Measurements from ENCODE around the gene KCND3. TPM values are rescaled to one million over a fixed set of nuclear protein-coding genes. Genes with fewer than 3 reads are reported as not detected.

Gene KCND3
- total RNA-seq, 1 experiment from 2014 or later = not detected

- H3K9me3 ChIP-seq (ENCODE audit: insufficient read depth, low read depth) = no peaks in the 10 kb centered on the region
- no peaks in the 10 kb centered on the region for H3F3A ChIP-seq (ENCODE audit: insufficient read depth, low read depth)
- H3K27me3 ChIP-seq (ENCODE audit: insufficient read depth, low read depth) = peaks cover 74% of the 10 kb centered on the region
- POLR2A ChIA-PET (ENCODE audit: unreplicated experiment) = no interaction called here
- BruUV-seq (replicated peaks) = no TSS peak
- no peaks in the 10 kb centered on the region; the same call in 1 of the 2 replicates for H4K20me1 ChIP-seq (ENCODE audit: insufficient read depth)
- intact Hi-C loops (cut with micrococcal nuclease; ENCODE audit: unreplicated experiment) = no loop called here
- CTCF ChIA-PET = no interaction called here
- H3K36me3 ChIP-seq (ENCODE audit: low read depth) = no peaks in the 10 kb centered on the region
- no peak for TF ChIP-seq EZH2 (IDR thresholded peaks at IDR 0.05; ENCODE audit: low read depth)
- TF ChIP-seq CTCF (conservative IDR thresholded peaks at IDR 0.05) = no peak
- H3K27ac ChIP-seq = no peak overlapping the region
- H3K79me2 ChIP-seq (ENCODE audit: low read depth) = no peaks in the 10 kb centered on the region
- DNase-seq = no peak
- no peak overlapping the region for H2AFZ ChIP-seq
- no peak overlapping the region for H3K4me3 ChIP-seq
- H3K9me2 ChIP-seq (ENCODE audit: insufficient read depth) = no peaks in the 10 kb centered on the region
- H3K4me1 ChIP-seq (replicated peaks; ENCODE audit: insufficient read depth) = no peaks in the 10 kb centered on the region
- no peak overlapping the region for H3K4me2 ChIP-seq
Measured at GRCh38 chr1:111976842-111977241, 12.6 kb downstream of the KCND3 start.

DNA sequence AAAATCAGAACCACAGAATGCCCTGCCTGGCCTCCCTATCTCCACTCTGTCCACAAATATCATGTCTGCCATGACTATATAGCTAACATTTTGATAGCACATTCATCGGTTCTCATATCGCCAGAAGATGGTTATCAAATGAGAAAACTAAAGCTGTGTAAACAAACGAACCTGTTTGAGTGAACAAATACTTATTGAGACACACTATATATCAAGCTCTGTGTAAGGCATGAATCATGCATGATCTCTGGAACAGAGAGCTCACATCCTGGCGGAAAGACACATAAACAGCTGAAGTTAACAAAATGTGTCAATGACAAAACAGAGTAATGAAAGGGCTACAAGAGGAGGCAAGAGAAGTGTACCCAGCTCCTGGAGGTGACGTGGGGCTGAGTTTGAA, 13.1 kb downstream of the KCND3 start:
- TF ChIP-seq CTCF (conservative IDR thresholded peaks at IDR 0.05) (no peak), EZH2 (IDR thresholded peaks at IDR 0.05; ENCODE audit: low read depth) (no peak)
- Histone ChIP-seq H3K4me3 (no peak overlapping the region), H2AFZ (no peak overlapping the region), H4K20me1 (ENCODE audit: insufficient read depth) (no peaks in the 10 kb centered on the region; the same call in 1 of the 2 replicates), H3F3A (ENCODE audit: insufficient read depth, low read depth) (no peaks in the 10 kb centered on the region), H3K36me3 (ENCODE audit: low read depth) (no peaks in the 10 kb centered on the region), H3K4me1 (replicated peaks; ENCODE audit: insufficient read depth) (no peaks in the 10 kb centered on the region), H3K79me2 (ENCODE audit: low read depth) (no peaks in the 10 kb centered on the region), H3K4me2 (no peak overlapping the region), H3K27me3 (ENCODE audit: insufficient read depth, low read depth) (peaks cover 75% of the 10 kb centered on the region), H3K27ac (no peak overlapping the region), H3K9me3 (ENCODE audit: insufficient read depth, low read depth) (no peaks in the 10 kb centered on the region), H3K9me2 (ENCODE audit: insufficient read depth) (no peaks in the 10 kb centered on the region)
- no peak for DNase-seq
- ChIA-PET POLR2A (ENCODE audit: unreplicated experiment) (no interaction called here), CTCF (no interaction called here)
- BruUV-seq (replicated peaks) = no TSS peak
- intact Hi-C loops (cut with micrococcal nuclease; ENCODE audit: unreplicated experiment) = no loop called here

DNA sequence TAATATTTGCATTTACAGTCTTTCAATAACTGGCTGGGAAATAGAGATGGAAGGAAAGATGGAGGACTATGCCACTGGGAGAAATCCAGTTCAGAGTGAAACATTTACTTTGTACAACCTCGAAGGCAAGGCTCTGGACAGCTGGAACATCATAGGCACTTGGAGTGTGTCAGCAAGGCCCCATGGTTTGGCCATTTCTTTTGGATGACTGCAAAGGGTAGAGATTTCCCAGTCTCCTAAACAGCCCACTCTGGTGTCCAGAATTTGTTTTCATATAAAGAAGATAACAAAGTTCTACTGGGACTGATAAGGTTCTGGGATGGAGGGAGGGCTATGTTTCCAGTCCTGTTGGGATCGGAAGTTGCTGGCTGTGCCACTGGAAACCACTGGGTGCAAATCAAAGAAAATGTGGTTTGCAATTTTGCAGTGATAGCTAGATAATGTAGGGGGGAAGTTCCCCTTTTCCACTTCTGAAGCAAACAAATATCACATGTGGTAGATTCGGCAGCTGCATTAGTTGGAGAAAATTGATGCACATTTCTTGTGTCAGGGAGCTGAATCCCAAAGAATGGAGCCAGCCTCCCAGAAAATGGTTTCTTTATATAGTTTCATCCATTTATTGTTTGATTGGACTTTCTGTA, 16.2 kb downstream of the KCND3 start:
- H3K9me3 ChIP-seq (ENCODE audit: insufficient read depth, low read depth) = no peaks in the 10 kb centered on the region
- no peaks in the 10 kb centered on the region for H3K79me2 ChIP-seq (ENCODE audit: low read depth)
- no TSS peak for BruUV-seq (replicated peaks)
- H3K36me3 ChIP-seq (ENCODE audit: low read depth) = no peaks in the 10 kb centered on the region
- no peak for TF ChIP-seq EZH2 (IDR thresholded peaks at IDR 0.05; ENCODE audit: low read depth)
- TF ChIP-seq CTCF (conservative IDR thresholded peaks at IDR 0.05) = no peak
- H3K27ac ChIP-seq = no peak overlapping the region
- no peaks in the 10 kb centered on the region for H3K4me1 ChIP-seq (replicated peaks; ENCODE audit: insufficient read depth)
- DNase-seq = no peak
- peaks cover 93% of the 10 kb centered on the region for H3K27me3 ChIP-seq (ENCODE audit: insufficient read depth, low read depth)
- intact Hi-C loops (cut with micrococcal nuclease; ENCODE audit: unreplicated experiment) = no loop called here
- CTCF ChIA-PET = no interaction called here
- H2AFZ ChIP-seq = no peak overlapping the region
- H3F3A ChIP-seq (ENCODE audit: insufficient read depth, low read depth) = no peaks in the 10 kb centered on the region
- no peak overlapping the region for H3K4me3 ChIP-seq
- H4K20me1 ChIP-seq (ENCODE audit: insufficient read depth) = no peaks in the 10 kb centered on the region; the same call in 1 of the 2 replicates
- H3K9me2 ChIP-seq (ENCODE audit: insufficient read depth) = no peaks in the 10 kb centered on the region
- POLR2A ChIA-PET (ENCODE audit: unreplicated experiment) = no interaction called here
- no peak overlapping the region for H3K4me2 ChIP-seq

Measured in PC-9 (cell line).